PC-9 (cell line): ENCODE results near the gene POLR3F.

Experiments
- EZH2 ChIP-seq: fragments of 200-600 bp; sonication (generic); IDR thresholded peaks from 2 replicates; pipeline ENCODE4 v1.8.0; 2017; ENCODE audit warnings: antibody characterized with exemption, low read depth
- TF ChIP-seq, protein P1 (sequence below): fragments of 200-600 bp; sonication (generic); conservative IDR thresholded peaks from 2 replicates; pipeline ENCODE4 v1.6.1; 2017; ENCODE audit warnings: mixed run types, antibody characterized with exemption, mild to moderate bottlenecking, moderate library complexity

DNA sequence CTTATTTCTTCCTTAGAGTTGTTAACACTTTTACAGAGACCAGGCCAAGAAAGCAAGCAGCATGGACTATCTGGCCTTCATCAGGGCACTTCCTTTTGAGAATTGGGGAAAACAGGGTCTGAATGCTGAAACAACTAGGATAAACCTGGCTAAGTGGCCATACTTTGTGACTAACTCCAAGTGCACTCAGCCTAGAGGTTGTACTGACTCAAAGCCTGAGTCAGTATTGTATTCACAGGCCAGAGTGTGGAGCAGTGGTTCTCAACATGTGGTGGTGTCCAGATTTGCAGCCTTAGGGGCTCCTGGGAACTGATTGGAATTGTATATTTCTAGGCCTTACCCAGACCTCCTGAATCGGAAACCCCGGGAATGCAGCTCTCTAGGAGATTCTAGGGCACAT, 60.6 kb downstream of the POLR3F start:
- TF ChIP-seq, protein P1, sequence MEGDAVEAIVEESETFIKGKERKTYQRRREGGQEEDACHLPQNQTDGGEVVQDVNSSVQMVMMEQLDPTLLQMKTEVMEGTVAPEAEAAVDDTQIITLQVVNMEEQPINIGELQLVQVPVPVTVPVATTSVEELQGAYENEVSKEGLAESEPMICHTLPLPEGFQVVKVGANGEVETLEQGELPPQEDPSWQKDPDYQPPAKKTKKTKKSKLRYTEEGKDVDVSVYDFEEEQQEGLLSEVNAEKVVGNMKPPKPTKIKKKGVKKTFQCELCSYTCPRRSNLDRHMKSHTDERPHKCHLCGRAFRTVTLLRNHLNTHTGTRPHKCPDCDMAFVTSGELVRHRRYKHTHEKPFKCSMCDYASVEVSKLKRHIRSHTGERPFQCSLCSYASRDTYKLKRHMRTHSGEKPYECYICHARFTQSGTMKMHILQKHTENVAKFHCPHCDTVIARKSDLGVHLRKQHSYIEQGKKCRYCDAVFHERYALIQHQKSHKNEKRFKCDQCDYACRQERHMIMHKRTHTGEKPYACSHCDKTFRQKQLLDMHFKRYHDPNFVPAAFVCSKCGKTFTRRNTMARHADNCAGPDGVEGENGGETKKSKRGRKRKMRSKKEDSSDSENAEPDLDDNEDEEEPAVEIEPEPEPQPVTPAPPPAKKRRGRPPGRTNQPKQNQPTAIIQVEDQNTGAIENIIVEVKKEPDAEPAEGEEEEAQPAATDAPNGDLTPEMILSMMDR, result no peak
- no peak for TF ChIP-seq EZH2
